Measurements from ENCODE around the gene BCHE.

BCHE gene

DNA sequence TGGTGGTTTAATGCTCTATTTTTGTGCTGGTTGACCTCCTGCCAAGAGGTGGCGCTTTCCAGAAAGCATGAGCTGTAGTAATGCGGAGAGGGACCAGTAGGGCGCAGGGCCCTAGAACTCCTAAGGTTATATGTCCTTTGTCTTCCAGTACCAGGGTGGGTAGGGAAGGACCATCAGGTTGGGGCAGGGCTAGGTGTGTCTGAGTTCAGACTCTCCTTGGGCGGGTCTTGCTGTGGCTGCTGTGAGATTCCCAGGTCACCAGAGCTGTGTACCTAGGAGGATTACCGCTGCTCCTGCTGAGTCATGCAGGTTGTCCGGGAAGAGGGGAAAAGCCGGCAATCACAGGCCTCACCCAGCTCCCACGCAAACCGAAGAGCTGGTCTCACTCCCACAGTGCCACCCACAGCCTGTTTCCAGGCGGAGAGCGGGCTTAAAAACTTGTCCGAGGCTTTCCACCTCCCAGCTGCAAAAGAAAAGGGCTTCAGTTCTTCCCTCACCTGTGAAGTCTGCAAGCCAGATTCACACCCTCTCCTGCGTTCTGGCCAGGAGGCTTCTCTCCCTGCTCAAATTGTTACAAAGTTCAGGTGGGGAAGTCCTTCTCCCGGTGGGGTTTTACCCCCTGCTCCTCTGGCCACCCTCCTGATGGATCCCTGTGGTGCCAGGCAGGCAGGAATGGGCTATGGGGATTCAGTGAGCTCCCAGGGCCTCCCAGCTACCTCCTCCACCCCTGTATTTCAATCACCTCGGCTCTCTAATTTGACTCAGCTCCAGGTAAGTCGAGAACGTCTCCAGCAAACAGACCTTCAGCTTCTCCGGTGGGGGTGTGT is 37.7 kb upstream of the BCHE start:
- ChIA-PET CTCF (no interaction called here), POLR2A (no interaction called here)
- TF ChIP-seq, protein P1, sequence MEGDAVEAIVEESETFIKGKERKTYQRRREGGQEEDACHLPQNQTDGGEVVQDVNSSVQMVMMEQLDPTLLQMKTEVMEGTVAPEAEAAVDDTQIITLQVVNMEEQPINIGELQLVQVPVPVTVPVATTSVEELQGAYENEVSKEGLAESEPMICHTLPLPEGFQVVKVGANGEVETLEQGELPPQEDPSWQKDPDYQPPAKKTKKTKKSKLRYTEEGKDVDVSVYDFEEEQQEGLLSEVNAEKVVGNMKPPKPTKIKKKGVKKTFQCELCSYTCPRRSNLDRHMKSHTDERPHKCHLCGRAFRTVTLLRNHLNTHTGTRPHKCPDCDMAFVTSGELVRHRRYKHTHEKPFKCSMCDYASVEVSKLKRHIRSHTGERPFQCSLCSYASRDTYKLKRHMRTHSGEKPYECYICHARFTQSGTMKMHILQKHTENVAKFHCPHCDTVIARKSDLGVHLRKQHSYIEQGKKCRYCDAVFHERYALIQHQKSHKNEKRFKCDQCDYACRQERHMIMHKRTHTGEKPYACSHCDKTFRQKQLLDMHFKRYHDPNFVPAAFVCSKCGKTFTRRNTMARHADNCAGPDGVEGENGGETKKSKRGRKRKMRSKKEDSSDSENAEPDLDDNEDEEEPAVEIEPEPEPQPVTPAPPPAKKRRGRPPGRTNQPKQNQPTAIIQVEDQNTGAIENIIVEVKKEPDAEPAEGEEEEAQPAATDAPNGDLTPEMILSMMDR (IDR thresholded peaks at IDR 0.05; ENCODE audit: control extremely low read depth, extremely low read depth, low read depth, missing control alignments): no peak
- DNase-seq (ENCODE audit: extremely low spot score): no peak

DNA sequence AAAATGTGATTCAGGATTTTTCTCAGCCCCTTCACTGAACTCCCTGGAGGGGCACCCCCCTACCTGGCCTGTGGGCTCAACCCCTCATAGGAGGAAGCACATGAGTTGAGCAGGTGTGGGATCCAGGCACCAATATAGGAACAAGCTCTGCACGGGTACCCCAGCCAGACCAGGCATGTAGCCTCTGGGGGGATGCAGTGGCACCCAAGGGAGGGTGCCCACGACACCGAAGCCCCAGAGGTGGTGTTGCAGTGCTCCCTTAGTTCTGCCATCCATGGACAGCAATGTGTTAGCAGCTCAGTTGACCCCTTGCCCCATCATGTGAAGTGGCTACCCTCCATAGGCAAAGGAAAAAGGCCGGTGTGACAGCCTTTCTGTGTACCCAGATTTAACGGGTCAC is 30.9 kb upstream of the BCHE start:
- ChIA-PET CTCF (interaction anchor here (0.8 to 2.9 kb wide), 2 partner anchors 13 to 33 kb away, joined by 3 to 13 read pairs; no protein-coding TSS in a partner anchor), POLR2A (no interaction called here)
- TF ChIP-seq, protein P1 (IDR thresholded peaks at IDR 0.05; ENCODE audit: control extremely low read depth, extremely low read depth, low read depth, missing control alignments): no peak
- no peak for DNase-seq (ENCODE audit: extremely low spot score)

DNA sequence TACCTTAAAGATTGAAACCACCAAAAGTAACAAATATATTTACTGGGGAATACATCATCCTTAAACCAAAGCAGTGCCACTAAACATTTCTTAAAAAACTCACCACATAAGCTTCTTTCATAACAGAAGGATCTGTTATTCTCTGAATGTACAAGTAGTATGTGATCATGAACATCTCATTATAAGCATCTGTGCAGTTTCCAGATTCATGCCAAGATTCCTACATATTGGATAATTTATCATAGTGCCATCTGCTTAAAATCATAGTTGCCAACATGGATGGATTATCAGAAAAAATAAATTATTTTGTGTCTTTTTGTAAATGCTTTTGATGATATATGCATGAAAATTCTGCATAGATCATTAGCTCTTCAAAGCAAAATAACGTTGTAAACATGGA is 21.8 kb upstream of the BCHE start:
- TF ChIP-seq, protein P1 (IDR thresholded peaks at IDR 0.05; ENCODE audit: control extremely low read depth, extremely low read depth, low read depth, missing control alignments): no peak
- ChIA-PET POLR2A (no interaction called here), CTCF (interaction anchor here (1.4 kb wide), 1 partner anchor 604 kb away, joined by 3 read pairs; no protein-coding TSS in a partner anchor)
- DNase-seq (ENCODE audit: extremely low spot score): no peak

DNA sequence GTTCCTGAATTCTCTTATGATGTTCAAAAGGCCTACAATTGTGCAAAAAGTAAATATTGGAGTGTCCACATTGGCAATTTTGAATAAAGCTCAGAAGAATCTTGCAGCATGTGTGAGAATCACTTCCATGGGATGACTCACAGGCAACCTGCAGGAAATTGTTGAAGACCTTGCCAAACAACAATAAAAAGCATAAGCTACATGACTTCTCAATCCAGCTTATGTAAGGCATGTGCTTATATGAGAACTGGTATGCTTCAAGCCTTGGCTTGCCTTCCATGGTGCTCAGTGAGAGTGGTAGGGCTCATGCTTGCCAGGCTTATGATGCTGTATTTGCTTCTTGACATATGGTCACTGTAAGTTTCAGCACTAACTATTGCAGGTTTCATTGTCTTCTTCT is 18.4 kb upstream of the BCHE start:
- ChIA-PET POLR2A (no interaction called here), CTCF (interaction anchor here (1.0 to 3.4 kb wide), 12 partner anchors 8 to 649 kb away, joined by 3 to 18 read pairs (median 4); no protein-coding TSS in a partner anchor)
- DNase-seq (ENCODE audit: extremely low spot score): no peak
- TF ChIP-seq, protein P1 (IDR thresholded peaks at IDR 0.05; ENCODE audit: control extremely low read depth, extremely low read depth, low read depth, missing control alignments): no peak

DNA sequence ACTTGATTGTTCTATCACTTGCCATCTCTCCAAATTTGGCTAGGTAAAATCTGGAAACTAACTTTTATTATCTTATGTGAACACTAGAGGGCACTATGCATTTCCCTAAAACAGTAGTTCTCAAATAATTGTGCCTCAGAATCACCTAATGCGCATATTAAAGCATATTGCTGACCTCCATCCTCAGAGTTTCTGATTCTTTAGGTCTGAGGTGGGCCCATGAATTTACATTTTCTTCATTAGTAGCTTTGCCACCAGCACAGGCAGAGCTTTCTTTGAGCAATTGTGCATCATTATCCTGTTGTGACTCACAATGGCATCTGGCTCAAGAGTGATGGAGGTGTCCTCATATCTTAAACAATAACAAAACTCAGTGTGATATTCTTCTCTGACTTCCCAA is 17.5 kb upstream of the BCHE start:
- CTCF ChIA-PET: interaction anchor here (1.0 to 3.4 kb wide), 12 partner anchors 9 to 648 kb away, joined by 3 to 18 read pairs (median 4); no protein-coding TSS in a partner anchor
- POLR2A ChIA-PET: no interaction called here
- peak; percentile 14 for DNase-seq (ENCODE audit: extremely low spot score)
- TF ChIP-seq, protein P1 (IDR thresholded peaks at IDR 0.05; ENCODE audit: control extremely low read depth, extremely low read depth, low read depth, missing control alignments): peak; percentile 53

DNA sequence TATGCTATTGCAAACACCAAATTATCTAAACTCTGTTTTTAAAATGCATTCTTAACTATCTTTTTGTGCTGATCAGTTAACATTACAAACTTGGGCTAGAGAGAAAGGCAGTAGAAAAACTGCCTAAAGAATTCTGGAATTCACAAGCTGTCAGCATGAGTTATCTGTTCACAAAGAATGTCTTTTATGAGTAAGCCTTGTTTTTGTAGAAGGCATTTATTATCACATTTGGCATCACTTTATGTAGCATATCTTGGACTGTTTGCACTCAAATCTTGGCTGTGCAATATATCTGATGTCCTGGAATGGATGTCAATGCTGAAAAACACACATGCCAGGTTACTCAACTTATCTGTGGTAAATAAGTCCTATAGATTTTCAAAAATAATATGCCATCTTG is 15.5 kb upstream of the BCHE start:
- TF ChIP-seq, protein P1 (IDR thresholded peaks at IDR 0.05; ENCODE audit: control extremely low read depth, extremely low read depth, low read depth, missing control alignments): no peak
- ChIA-PET CTCF (no interaction called here), POLR2A (no interaction called here)
- no peak for DNase-seq (ENCODE audit: extremely low spot score)

All from GM10248 (cell line).